Neural progenitor cell (in vitro differentiated cells): ENCODE data around the gene CCDC88A. TPM values are rescaled to one million over a fixed set of nuclear protein-coding genes. Genes with fewer than 3 reads are reported as not detected.
"Not testable (repeated sequence)": the region's sequence is repeated elsewhere in the genome, so short reads cannot be mapped to it uniquely, and the experiment has no call there.

Experiments used
- DNase-seq: peaks from one replicate; pipeline ENCODE4 v3.0.0-alpha.2; 2016; ENCODE audit warnings: low spot score
- H2AFZ ChIP-seq: fragments of 200-600 bp; sonication (generic); replicated peaks from 2 replicates; pipeline ENCODE4 v1.6.1; 2016; ENCODE audit warnings: antibody characterized with exemption
- H3F3A ChIP-seq: fragments of 200-600 bp; sonication (generic); 2 replicates; pipeline ENCODE4 v1.6.1; 2016; ENCODE audit warnings: antibody characterized with exemption, low read depth
- H3K27ac ChIP-seq: fragments of 200-600 bp; sonication (generic); 2 replicates; pipeline ENCODE4 v1.5.1; 2016; ENCODE audit warnings: mild to moderate bottlenecking
- H3K27me3 ChIP-seq: fragments of 200-600 bp; sonication (generic); 2 replicates; pipeline ENCODE4 v1.6.1; 2016; ENCODE audit warnings: mild to moderate bottlenecking, moderate library complexity
- H3K36me3 ChIP-seq: fragments of 200-600 bp; sonication (generic); 2 replicates; pipeline ENCODE4 v1.5.1; 2016
- H3K4me1 ChIP-seq: fragments of 200-600 bp; sonication (generic); 2 replicates; pipeline ENCODE4 v1.6.1; 2016; ENCODE audit warnings: mixed run types
- H3K4me2 ChIP-seq: fragments of 200-600 bp; sonication (generic); 2 replicates; pipeline ENCODE4 v1.6.1; 2016
- H3K4me3 ChIP-seq: fragments of 200-600 bp; sonication (generic); 2 replicates; pipeline ENCODE4 v1.5.1; 2016
- H3K79me2 ChIP-seq: fragments of 200-600 bp; sonication (generic); 2 replicates; pipeline ENCODE4 v1.6.1; 2016; ENCODE audit warnings: low read depth
- H3K9ac ChIP-seq: fragments of 200-600 bp; sonication (generic); 2 replicates; pipeline ENCODE4 v1.6.1; 2016
- H3K9me3 ChIP-seq: fragments of 200-600 bp; sonication (generic); 2 replicates; pipeline ENCODE4 v1.5.1; 2016; ENCODE audit warnings: low read depth
- H4K20me1 ChIP-seq: fragments of 200-600 bp; sonication (generic); 2 replicates; pipeline ENCODE4 v1.6.1; 2016; ENCODE audit warnings: low read depth
- H3K27ac Mint-ChIP-seq: 3 replicates; pipeline ENCODE4 v1.8.0; 2021; ENCODE audit warnings: mixed read lengths
- H3K27me3 Mint-ChIP-seq: 2 replicates; pipeline ENCODE4 v1.8.0; 2022; ENCODE audit warnings: low read depth, mild to moderate bottlenecking, inconsistent platforms, moderate library complexity, mixed read lengths; ENCODE audit not compliant: insufficient read depth
- H3K36me3 Mint-ChIP-seq: 3 replicates; pipeline ENCODE4 v1.8.0; 2021; ENCODE audit warnings: mixed read lengths
- H3K4me1 Mint-ChIP-seq: 3 replicates; pipeline ENCODE4 v1.8.0; 2021; ENCODE audit warnings: mixed read lengths
- H3K4me3 Mint-ChIP-seq: 3 replicates; pipeline ENCODE4 v1.8.0; 2021; ENCODE audit warnings: mild to moderate bottlenecking, moderate library complexity, mixed read lengths
- H3K9me3 Mint-ChIP-seq: 3 replicates; pipeline ENCODE4 v1.8.0; 2020; ENCODE audit warnings: mixed read lengths
- CTCF ChIP-seq: fragments of 200-600 bp; sonication (generic); IDR thresholded peaks from 2 replicates; pipeline ENCODE4 v1.5.1; 2017; ENCODE audit warnings: antibody characterized with exemption, mild to moderate bottlenecking
- EZH2 ChIP-seq: fragments of 200-600 bp; sonication (generic); IDR thresholded peaks from 2 replicates; pipeline ENCODE4 v1.6.1; 2017; ENCODE audit warnings: antibody characterized with exemption, mild to moderate bottlenecking, moderate library complexity
- EZH2phosphoT487 ChIP-seq: fragments of 200-600 bp; sonication (generic); IDR thresholded peaks from 2 replicates; pipeline ENCODE4 v1.6.1; 2017; ENCODE audit warnings: antibody characterized with exemption
- total RNA-seq: library from RNA; depleted of rRNA; stranded (reverse); fragments of >200 nt; gene quantifications from 2 replicates; pipeline ENCODE4 v1.2.3, GENCODE V29; 2015; ENCODE audit warnings: low replicate concordance

CCDC88A gene
- total RNA-seq, 1 donor from 2014 or later = 182 TPM

- no peaks in the 10 kb centered on the region for H3K27me3 Mint-ChIP-seq
- Histone ChIP-seq H3K4me3 (no peak overlapping the region), H3K27ac (no peak overlapping the region), H2AFZ (no peak overlapping the region), H3K4me1 (no peaks in the 10 kb centered on the region), H3K79me2 (no peaks in the 10 kb centered on the region), H3K9ac (no peak overlapping the region), H4K20me1 (no peaks in the 10 kb centered on the region), H3F3A (no peaks in the 10 kb centered on the region), H3K27me3 (no peaks in the 10 kb centered on the region), H3K4me2 (no peak overlapping the region), H3K9me3 (no peaks in the 10 kb centered on the region), H3K36me3 (peaks cover 8% of the 10 kb centered on the region)
- no peaks in the 10 kb centered on the region for H3K9me3 Mint-ChIP-seq
- no peaks in the 10 kb centered on the region for H3K4me1 Mint-ChIP-seq
- no peak for DNase-seq
- TF ChIP-seq EZH2 (no peak), CTCF (no peak), EZH2phosphoT487 (no peak)
- peaks cover 21% of the 10 kb centered on the region for H3K36me3 Mint-ChIP-seq
- H3K27ac Mint-ChIP-seq = no peak overlapping the region
- H3K4me3 Mint-ChIP-seq = no peak overlapping the region
Observed at GRCh38 chr2:55358451-55358850, 61.2 kb downstream of the CCDC88A start.

- Histone ChIP-seq H3K36me3 (peaks cover 12% of the 10 kb centered on the region), H3K79me2 (no peaks in the 10 kb centered on the region), H3K27me3 (no peaks in the 10 kb centered on the region), H3K9ac (no peak overlapping the region), H3F3A (no peaks in the 10 kb centered on the region), H3K4me1 (no peaks in the 10 kb centered on the region), H3K9me3 (no peaks in the 10 kb centered on the region), H4K20me1 (no peaks in the 10 kb centered on the region), H3K27ac (no peak overlapping the region), H3K4me3 (no peak overlapping the region), H2AFZ (no peak overlapping the region), H3K4me2 (no peak overlapping the region)
- H3K4me1 Mint-ChIP-seq = no peaks in the 10 kb centered on the region
- no peaks in the 10 kb centered on the region for H3K27me3 Mint-ChIP-seq
- DNase-seq = no peak
- H3K4me3 Mint-ChIP-seq = no peak overlapping the region
- H3K9me3 Mint-ChIP-seq = no peaks in the 10 kb centered on the region
- peaks cover 21% of the 10 kb centered on the region for H3K36me3 Mint-ChIP-seq
- TF ChIP-seq CTCF = no peak
- TF ChIP-seq EZH2 = no peak
- TF ChIP-seq EZH2phosphoT487 = no peak
- H3K27ac Mint-ChIP-seq = no peak overlapping the region
Observed at GRCh38 chr2:55357927-55358326, 61.7 kb downstream of the CCDC88A start.

GRCh38 chr2:55357164-55357563 lies 62.5 kb downstream of the CCDC88A start:
- no peak overlapping the region for H3K9ac ChIP-seq

GRCh38 chr2:55356136-55356535 lies 63.5 kb downstream of the CCDC88A start:
- not testable (repeated sequence) for H3K4me3 ChIP-seq, H3K4me2 ChIP-seq, H2AFZ ChIP-seq, H3F3A ChIP-seq, H3K4me1 Mint-ChIP-seq, H3K9ac ChIP-seq, H3K27ac Mint-ChIP-seq, H4K20me1 ChIP-seq, H3K9me3 Mint-ChIP-seq, H3K27ac ChIP-seq, H3K79me2 ChIP-seq, H3K9me3 ChIP-seq, H3K4me3 Mint-ChIP-seq, H3K4me1 ChIP-seq, H3K27me3 Mint-ChIP-seq, DNase-seq, H3K27me3 ChIP-seq
- peaks cover 29% of the 10 kb centered on the region for H3K36me3 ChIP-seq
- peaks cover 32% of the 10 kb centered on the region for H3K36me3 Mint-ChIP-seq

More at GRCh38 chr2:55357164-55357563, 62.5 kb downstream of the CCDC88A start:
- no peak overlapping the region for H3K4me3 ChIP-seq
- no peak overlapping the region for H3K27ac Mint-ChIP-seq
- no peaks in the 10 kb centered on the region for H3F3A ChIP-seq
- H3K4me1 ChIP-seq = no peaks in the 10 kb centered on the region
- H3K36me3 Mint-ChIP-seq = peaks cover 24% of the 10 kb centered on the region
- no peaks in the 10 kb centered on the region for H3K4me1 Mint-ChIP-seq
- H3K27ac ChIP-seq = no peak overlapping the region
- H3K79me2 ChIP-seq = no peaks in the 10 kb centered on the region
- no peak overlapping the region for H3K4me2 ChIP-seq
- DNase-seq = no peak
- no peak overlapping the region for H2AFZ ChIP-seq
- no peak for TF ChIP-seq CTCF
- no peak for TF ChIP-seq EZH2
- no peak for TF ChIP-seq EZH2phosphoT487
- H3K36me3 ChIP-seq = peaks cover 19% of the 10 kb centered on the region
- peaks cover 2% of the 10 kb centered on the region for H3K9me3 ChIP-seq
- no peak overlapping the region for H3K4me3 Mint-ChIP-seq
- no peaks in the 10 kb centered on the region for H3K27me3 Mint-ChIP-seq
- H3K9me3 Mint-ChIP-seq = no peaks in the 10 kb centered on the region
- no peaks in the 10 kb centered on the region for H4K20me1 ChIP-seq
- H3K27me3 ChIP-seq = no peaks in the 10 kb centered on the region
